Skin of body (tissue), 2 donors: ENCODE measurements around the gene CMTR1. TPM values are rescaled to one million over a fixed set of nuclear protein-coding genes. Genes with fewer than 3 reads are reported as not detected.

Source experiments
- DNase-seq: peaks from one replicate; lab custom pipeline; 2025; lab: John Stamatoyannopoulos, UW
- total RNA-seq: library from RNA; depleted of rRNA; stranded (reverse); fragments of >200 nt; gene quantifications from one replicate; pipeline ENCODE4 v1.2.3, GENCODE V29; 2014

The CMTR1 gene
- total RNA-seq, 1 donor from 2014 or later, result 24.2 TPM

DNA sequence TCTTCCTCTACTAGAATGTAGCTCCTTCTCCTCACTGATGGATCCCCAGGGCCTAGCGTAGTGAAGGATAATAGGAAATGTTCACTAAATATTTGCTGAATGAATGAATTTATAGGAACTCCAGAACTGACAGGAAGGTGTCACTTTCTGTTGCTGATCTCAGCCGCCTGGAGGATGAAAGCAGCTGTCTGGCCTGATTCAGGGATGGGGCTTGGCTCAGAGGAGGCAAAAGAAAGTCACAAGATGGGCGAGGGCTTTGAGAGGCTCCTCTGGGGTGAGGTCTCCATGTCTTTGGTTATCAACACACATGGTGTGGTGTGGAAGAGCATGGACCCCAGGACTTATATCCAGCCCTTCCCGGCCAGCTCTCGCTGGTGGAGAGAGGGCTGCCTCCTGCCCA is 78.2 kb downstream of the CMTR1 start:
- DNase-seq, result no peak

DNA sequence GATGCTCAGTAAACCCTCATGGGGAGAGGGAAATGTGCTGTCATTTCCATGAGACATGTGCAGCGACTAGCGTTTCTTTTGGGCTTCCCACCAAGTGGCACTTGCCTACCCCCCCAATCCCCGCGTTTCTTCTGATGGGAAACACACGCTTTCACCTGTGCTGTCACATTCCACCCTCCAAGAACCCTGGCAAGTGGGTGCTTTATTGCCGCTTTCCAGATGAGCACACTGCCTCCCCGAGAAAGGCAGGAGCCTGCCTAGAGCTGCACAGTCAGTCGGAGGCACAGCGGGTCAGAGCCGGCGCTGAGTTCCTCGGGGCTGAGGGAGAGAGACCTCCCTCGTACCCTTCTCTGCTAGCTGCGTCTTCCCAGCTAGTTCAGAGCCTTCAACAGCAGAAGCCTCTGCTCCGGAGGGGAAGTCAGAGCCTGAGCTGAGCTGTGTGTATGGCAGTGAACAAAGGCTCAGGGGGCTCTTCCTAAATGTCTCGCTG is 78.9 kb downstream of the CMTR1 start:
- DNase-seq, result no peak

GRCh38 chr6:37512400-37513011 is 79.5 kb downstream of the CMTR1 start:
- DNase-seq, result no peak

DNA sequence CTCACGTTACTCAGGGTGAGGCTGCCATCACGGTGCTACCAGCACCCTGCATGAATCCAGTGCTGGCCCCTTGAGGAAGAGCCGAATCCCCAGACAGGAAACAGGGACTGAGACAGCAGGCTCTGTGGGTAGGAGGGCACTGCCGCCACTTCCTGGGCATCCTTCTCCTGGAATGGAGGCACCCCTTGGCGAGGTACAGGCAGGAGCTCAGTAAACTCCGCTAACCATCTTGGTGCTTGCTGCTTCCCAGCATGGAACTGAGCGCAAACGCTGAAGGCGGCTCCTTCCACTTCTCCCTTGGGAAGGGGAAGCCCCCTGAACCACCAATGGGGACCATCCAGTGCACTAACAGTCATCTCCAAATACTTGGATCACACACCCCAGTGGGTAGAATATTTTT is 80.1 kb downstream of the CMTR1 start:
- no peak for DNase-seq

- no peak for DNase-seq
These were observed 80.6 kb downstream of the CMTR1 start for GRCh38 chr6:37513576-37513975.

DNA sequence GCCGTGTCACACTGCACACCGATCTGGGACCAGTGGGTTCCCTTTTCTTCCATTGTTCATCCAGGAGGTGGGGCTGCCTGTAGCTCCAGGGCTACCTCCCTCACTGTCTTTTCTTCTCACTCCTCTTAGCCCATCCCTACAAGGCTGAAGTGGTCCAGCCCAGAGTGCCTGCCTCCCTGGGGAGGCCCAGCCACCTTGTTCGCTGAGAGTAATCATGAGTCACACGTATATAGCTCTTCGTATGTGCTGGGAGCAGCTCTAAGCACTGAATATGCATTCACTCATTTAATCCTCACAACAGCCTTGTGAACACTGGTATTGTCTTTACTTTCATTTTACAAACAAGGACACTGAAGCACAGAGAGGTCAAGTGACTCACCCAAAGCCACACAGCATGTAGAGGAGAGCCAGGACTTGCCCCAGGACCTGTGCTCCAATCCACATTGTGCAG is 81.3 kb downstream of the CMTR1 start:
- DNase-seq, result no peak

DNA sequence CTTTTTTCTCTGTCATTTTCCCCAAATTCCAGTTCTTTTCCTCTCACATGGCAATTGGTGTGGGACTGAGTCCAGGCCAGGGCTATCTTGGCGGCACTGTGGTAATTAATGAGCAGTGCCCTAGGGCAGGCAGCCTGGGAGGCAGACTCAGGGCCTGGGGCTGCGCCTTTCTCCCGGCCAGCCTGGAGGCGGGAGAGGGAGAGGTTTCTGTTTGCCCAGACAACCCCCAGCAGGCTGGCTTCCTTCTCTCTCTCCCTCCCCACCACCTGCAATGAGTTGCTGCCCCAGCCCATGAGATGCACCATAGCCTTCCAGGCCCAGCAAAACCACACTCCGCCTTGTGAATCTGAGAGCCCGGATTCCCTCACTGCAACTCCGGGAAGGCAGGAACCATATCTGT is 81.8 kb downstream of the CMTR1 start:
- DNase-seq, result no peak

DNA sequence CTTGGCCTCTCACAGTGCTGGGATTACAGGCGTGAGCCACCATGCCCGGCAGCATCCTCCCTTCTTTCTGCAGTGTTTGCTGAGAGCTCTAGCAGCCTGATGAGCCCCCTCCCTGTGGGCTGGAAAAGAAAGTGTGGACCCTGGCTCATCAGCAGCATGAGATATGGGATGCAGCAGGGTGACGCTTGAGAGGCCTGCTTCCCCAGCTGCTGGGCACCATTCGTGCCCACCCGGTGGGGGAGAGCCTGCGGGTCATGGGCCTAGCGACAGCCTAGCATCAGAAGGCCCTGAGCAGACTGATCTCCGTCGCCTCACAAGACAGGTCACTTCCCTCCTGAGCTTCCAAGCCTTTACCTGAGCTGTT is 82.7 kb downstream of the CMTR1 start:
- DNase-seq, result no peak

DNA sequence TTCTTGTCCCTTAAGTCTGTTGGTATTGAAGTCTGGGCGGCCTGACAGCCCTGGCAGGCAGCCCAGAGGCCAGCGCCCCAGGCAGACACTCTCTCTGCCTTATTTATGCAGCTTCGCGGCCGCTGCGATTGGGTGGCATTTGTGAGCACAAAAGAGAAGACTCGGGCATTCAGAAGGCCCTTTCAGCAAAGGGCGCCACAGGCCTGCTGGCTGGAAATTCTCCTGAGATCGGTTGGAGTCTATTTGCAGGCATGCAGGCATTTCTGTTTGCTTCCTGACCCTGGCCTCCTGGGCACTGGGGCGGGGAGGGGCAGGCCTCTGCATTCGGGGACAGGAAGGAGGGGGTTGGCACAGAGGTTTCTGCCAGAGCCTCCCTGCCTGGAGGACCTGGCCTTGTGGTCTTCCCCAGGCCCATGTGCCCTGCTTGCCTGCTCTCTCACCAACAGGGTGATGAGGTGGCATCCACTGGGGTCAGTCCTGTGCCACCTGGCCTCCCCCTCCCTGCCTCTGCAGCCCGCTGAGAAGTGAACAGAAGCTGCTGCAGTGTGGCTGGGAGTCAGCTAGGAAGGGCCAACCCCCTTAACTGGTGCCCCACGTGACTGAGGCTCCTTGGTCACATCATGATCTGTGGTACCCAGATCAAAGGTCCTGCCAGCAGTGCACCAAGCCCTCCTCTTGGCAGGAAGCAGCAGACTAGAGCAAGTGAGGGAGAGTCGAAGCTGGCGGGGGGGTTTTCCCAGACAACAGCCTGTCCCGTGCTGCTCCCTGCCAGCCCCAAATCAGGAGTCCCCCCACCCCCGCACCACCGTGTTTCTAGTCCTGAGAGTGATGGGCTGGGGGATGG is 83.3 kb downstream of the CMTR1 start:
- no peak for DNase-seq

- no peak for DNase-seq
These were observed 83.9 kb downstream of the CMTR1 start for GRCh38 chr6:37516920-37517405.

DNA sequence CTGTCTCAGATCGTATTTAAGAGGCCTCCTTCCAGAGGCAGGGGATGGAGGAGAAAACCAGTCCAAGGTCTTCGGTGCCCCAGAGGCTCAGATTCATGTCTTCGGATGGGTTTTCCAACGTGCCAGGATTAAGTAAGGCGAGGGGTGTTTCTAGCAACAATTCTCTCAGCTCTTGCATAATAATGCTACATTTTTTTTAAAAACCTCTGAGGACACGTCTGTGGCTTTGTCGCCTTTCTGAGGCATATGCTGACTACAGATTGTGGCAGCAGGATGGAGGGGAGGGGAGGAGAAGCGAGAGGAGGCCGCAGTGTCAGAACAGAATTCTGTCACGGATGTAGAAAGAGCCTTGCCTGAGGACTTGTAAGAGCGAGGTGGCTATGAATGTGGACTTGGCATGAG is 84.4 kb downstream of the CMTR1 start:
- no peak for DNase-seq

DNA sequence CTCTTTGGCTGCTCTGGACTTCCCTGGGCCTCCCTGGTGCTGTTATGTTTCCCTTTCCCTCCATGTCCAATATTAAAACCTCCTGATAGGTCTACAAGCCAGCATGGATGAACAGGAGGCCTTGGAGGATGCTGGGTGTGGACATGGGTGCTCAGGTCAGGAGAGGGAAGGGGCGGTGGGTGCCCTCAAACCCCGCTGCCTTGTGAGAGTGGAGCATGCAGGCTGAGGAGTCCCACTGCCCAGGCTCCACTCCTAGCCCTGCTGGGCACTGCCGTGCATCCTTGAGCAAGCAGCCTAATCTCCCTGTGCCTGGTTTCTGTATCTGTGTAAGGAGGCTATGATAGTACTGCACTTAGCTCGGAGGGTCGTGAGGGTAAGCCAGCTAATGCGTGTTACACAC is 85.1 kb downstream of the CMTR1 start:
- DNase-seq, result no peak

GRCh38 chr6:37519461-37519860 is 86.4 kb downstream of the CMTR1 start:
- DNase-seq, result no peak

DNA sequence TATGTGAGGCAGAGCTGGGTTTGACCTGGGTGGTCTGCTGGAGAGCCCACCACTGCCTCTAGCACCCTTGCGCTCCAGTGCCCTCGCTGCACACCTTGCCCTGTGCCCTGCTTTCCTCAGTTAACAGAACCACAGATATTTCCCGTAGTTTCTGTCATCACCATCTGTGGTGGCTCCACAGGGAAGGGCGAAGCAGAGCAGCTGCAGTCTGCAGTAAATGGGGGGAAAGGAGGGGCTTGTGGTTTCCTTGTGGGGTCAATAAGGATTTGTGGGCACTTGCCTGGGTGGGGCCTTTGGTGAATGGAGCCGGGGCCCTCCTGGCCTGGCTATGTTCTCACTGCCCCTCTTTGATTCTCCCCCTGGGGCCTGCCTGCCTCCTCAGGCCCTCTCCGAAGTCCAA is 87.9 kb downstream of the CMTR1 start:
- no peak for DNase-seq

GRCh38 chr6:37521674-37522073 is 88.7 kb downstream of the CMTR1 start:
- DNase-seq, result no peak

DNA sequence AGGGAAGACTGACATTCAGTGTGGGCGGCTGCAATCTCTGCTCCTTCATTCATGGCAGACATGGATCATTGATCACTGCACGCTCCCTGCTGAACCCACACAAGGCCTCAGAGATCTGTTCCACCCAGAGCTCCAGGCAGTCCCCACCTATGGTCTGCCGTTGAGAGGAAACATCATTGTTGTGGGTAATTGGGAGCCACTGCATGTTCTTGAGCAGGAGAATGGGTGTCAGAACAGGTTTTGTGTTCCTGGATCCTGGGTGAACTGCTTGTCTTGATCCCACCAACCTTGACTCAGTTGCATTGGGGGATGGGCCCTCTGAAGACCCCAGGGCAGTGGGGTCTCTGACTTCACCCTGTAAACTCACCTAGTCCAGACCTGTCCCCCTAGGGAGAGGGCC is 89.8 kb downstream of the CMTR1 start:
- DNase-seq, result no peak

DNA sequence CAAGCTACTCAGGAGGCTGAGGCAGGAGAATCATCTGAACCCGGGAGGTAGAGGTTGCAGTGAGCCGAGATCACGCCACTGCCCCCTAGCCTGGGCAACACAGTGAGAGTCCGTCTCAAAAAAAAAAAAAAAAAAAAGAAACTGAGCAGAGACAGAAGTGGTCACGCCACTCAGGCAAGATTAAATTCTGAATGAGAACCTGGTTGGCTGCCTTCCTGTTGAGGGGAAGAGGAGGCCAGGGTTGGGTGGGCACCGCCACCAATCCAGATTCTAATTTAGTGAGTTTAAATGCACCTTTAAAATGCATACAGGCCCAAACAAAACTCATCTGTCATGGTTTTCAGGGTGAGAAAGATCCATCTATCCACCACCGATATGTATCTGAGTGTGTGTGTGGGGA is 90.4 kb downstream of the CMTR1 start:
- DNase-seq, result no peak

- DNase-seq, result no peak
These were observed 91.3 kb downstream of the CMTR1 start for GRCh38 chr6:37524025-37524969.

DNA sequence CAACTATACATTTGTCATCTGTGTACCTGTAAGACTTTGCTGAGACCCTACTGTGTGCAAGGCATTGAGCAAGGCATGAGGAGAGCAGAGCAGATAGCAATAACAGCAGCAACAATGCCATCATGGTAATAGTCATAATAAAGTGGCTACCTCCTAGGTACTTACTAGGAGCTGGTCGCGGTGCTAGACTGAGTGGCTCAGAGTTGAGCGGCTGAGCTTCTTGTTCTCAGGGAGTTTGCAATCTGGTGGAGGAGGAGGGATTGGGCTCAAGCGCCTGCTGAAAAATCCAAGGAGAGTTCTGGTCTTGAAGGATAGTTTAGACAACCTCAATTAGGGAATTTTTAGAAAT is 91.9 kb downstream of the CMTR1 start:
- no peak for DNase-seq

DNA sequence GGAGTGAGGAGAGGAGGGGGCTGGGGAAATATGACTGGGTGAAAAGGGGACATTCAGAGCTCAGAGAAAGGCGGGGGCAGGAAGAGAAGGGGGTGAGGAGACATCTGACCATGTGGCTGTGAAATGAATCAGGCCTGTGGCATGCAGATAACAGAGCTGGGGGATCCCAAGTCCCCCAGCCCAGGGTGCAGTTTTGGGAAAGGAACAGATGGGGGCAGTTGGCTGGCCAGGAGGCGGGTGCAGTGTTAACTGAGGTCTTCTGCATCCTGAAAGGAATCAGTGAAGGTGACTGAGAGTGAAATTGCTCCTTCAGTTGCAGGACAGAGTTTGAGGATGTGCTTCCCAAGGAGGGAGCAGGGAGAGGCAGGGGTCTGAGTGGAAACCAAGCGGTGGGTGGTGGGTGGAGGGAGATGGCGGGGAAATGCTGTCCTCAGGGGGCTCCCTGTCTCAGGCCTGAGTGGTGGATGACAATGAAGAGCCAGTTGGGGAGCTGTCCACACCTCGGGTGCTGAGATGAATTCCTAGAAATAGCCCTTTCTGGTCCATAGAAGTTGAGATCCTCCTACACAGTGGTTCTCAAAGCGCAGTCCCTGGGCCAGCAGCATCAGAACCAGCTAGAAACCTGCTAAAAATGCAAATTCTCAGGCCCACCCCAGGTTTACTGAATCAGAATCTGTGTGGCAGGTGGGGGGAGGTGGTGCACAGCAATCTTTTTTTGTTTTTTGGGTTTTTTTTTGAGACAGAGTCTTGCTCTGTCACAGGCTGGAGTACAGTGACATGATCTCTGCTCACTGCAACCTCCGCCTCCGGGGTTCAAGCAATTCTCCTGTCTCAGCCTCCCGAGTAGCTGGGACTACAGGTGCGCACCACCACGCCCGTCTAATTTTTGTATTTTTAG is 92.7 kb downstream of the CMTR1 start:
- DNase-seq, result no peak

DNA sequence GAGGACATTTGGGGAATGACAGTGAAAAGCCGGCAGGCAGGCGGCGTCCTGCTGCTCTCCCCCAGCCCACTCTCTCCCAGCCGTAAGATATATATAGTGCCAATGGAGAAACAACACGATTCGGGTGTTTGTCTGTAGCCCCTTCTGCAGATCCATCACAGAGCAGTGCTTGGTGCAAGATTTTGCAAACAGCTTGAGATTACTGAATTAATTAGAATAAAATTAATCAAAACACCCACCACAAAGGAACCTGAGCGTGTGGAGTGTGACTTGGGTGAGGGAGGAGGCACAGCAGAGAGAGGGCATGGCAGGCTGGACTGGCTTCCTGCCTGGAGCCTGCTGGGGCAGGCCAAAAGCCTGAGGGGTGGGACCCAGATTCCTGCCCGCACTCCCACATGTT is 95.5 kb downstream of the CMTR1 start:
- DNase-seq, result no peak
